Astrocyte (in vitro differentiated cells and primary cell): ENCODE measurements around the gene CEACAM16.

Source experiments
- EZH2 ChIP-seq: IDR thresholded peaks from 2 replicates; pipeline ENCODE4 v1.6.1; 2012; ENCODE audit warnings: mild to moderate bottlenecking, low read length, inconsistent platforms; ENCODE audit not compliant: insufficient read depth
- TF ChIP-seq, protein P1 (sequence below): IDR thresholded peaks from 2 replicates; pipeline ENCODE4 v1.5.1; 2011; ENCODE audit warnings: low read depth, mild to moderate bottlenecking, inconsistent platforms, low read length, moderate library complexity; ENCODE audit not compliant: insufficient read depth

DNA sequence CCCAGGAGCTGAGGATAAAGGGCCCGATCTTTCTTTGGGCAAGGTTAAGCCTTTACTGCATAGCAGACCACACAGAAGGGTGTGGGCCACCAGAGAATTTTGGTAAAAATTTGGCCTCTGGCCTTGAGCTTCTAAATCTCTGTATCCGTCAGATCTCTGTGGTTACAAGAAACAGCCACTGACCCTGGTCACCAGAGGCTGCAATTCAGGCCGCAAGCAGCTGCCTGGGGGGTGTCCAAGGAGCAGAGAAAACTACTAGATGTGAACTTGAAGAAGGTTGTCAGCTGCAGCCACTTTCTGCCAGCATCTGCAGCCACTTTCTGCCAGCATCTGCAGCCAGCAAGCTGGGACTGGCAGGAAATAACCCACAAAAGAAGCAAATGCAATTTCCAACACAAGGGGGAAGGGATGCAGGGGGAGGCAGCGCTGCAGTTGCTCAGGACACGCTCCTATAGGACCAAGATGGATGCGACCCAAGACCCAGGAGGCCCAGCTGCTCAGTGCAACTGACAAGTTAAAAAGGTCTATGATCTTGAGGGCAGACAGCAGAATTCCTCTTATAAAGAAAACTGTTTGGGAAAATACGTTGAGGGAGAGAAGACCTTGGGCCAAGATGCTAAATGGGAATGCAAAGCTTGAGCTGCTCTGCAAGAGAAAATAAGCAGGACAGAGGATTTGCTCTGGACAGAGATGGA lies 36.1 kb upstream of the CEACAM16 start:
- TF ChIP-seq, protein P1, sequence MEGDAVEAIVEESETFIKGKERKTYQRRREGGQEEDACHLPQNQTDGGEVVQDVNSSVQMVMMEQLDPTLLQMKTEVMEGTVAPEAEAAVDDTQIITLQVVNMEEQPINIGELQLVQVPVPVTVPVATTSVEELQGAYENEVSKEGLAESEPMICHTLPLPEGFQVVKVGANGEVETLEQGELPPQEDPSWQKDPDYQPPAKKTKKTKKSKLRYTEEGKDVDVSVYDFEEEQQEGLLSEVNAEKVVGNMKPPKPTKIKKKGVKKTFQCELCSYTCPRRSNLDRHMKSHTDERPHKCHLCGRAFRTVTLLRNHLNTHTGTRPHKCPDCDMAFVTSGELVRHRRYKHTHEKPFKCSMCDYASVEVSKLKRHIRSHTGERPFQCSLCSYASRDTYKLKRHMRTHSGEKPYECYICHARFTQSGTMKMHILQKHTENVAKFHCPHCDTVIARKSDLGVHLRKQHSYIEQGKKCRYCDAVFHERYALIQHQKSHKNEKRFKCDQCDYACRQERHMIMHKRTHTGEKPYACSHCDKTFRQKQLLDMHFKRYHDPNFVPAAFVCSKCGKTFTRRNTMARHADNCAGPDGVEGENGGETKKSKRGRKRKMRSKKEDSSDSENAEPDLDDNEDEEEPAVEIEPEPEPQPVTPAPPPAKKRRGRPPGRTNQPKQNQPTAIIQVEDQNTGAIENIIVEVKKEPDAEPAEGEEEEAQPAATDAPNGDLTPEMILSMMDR = no peak
- TF ChIP-seq EZH2 = no peak
